ENCODE measurements around the gene TMEM132A. TPM values are rescaled to one million over a fixed set of nuclear protein-coding genes. Genes with fewer than 3 reads are reported as not detected.

The TMEM132A gene
- total and polyA plus RNA-seq, 10 of the 15 experiments (the other 5 are each of a cell fraction or from before 2014, with no cell fraction given) = 0.16 to 25.0 (median 4.3) TPM

GRCh38 chr11:60950024-60950423, 25.8 kb downstream of the TMEM132A start:
- intact Hi-C loops (cut with micrococcal nuclease; ENCODE audit: unreplicated experiment) (loop anchor here (10.0 kb wide), 1 partner anchor 105 kb away; the partner anchor contains the start of gene CCDC86), in situ Hi-C loops (cut with MboI) (no loop called here)
- FAIRE-seq = no peak
- no peak overlapping the region for H2AFZ ChIP-seq (ENCODE audit: control insufficient read depth, low read depth, low read length)
- SMC1A ChIA-PET (ENCODE audit: uncharacterized antibody, unreplicated experiment) = interaction anchor here (0.6 to 7.6 kb wide), 11 partner anchors 10 to 799 kb away, joined by 3 to 76 read pairs (median 3); partner anchors contain the start of gene TMEM109
- peaks cover 29% of the 10 kb centered on the region for H3K4me1 ChIP-seq (ENCODE audit: control insufficient read depth, insufficient read depth, low read length)
- POLR2A ChIA-PET = interaction anchor here (0.7 to 3.3 kb wide), 7 partner anchors 10 to 177 kb away, joined by 3 to 11 read pairs (median 3); partner anchors contain the start of genes PRPF19 and TMEM109
- peak overlapping the region; percentile 97 for H3K27ac ChIP-seq (ENCODE audit: control insufficient read depth, insufficient read depth)
- DNase-seq (ENCODE audit: low read depth, low spot score) = no peak
- peaks cover 4% of the 10 kb centered on the region in 2 experiments; a peak in 3 of 4 replicates for H3K36me3 ChIP-seq (ENCODE audit: control insufficient read depth in 2 of 2, insufficient read depth in 2 of 2, low read length in 1 of 2)
- no TSS peak for BruUV-seq (replicated peaks)
- peak overlapping the region; percentile 90 for H3K9ac ChIP-seq (ENCODE audit: control insufficient read depth, insufficient read depth, low read length)
- H3K4me2 ChIP-seq (ENCODE audit: control insufficient read depth, insufficient read depth) = peak overlapping the region; percentile 98
- CTCF ChIA-PET = interaction anchor here (1.0 to 1.7 kb wide), 10 partner anchors 10 to 237 kb away, joined by 3 to 9 read pairs (median 5); partner anchors contain the start of gene TMEM109
- 14% methylated on average over 6 of the region's 6 CpGs for WGBS (ENCODE audit: insufficient coverage, insufficient replicate concordance, low lambda C conversion rate, missing lambda C conversion rate)
- TF ChIP-seq NR2F1 (conservative IDR thresholded peaks at IDR 0.05) = 0 out of 2 replicates have a peak, but pooled peaks have one; percentile 39
- TF ChIP-seq WRNIP1 (IDR thresholded peaks at IDR 0.05; ENCODE audit: borderline replicate concordance, low read depth, low read length) = no peak
- peaks cover 61% of the 10 kb centered on the region for H3K79me2 ChIP-seq (ENCODE audit: control insufficient read depth, insufficient read depth, low read length)
- ATAC-seq = peak; percentile 2; the same call in 2 of the 3 replicates
- no peaks in the 10 kb centered on the region; the same call in 1 of the 2 replicates for H4K20me1 ChIP-seq (ENCODE audit: control insufficient read depth, insufficient read depth)
- H3K4me3 ChIP-seq = peak overlapping the region; percentile 94
- RAD21 ChIA-PET (ENCODE audit: unreplicated experiment) = interaction anchor here (0.5 to 4.1 kb wide), 10 partner anchors 20 to 237 kb away, joined by 3 to 43 read pairs (median 4); partner anchors contain the start of gene TMEM109
- no peaks in the 10 kb centered on the region for H3K27me3 ChIP-seq (replicated peaks in 1 of 2; ENCODE audit: control insufficient read depth in 2 of 2, insufficient read depth in 2 of 2, low read length in 1 of 2)
- no peaks in the 10 kb centered on the region for H3K9me3 ChIP-seq (replicated peaks; ENCODE audit: control insufficient read depth, insufficient read depth, low read length)

GRCh38 chr11:60950933-60951605, 26.8 kb downstream of the TMEM132A start:
- ChIA-PET RAD21 (ENCODE audit: unreplicated experiment) (interaction anchor here (1.3 to 4.1 kb wide), 4 partner anchors 38 to 110 kb away, joined by 4 to 43 read pairs (median 10); partner anchors contain the start of gene TMEM109), SMC1A (ENCODE audit: uncharacterized antibody, unreplicated experiment) (interaction anchor here (1.0 to 7.6 kb wide), 3 partner anchors 37 to 118 kb away, joined by 3 to 76 read pairs (median 11); partner anchors contain the start of gene TMEM109), CTCF (interaction anchor here (1.0 to 1.6 kb wide), 5 partner anchors 11 to 208 kb away, joined by 3 to 7 read pairs (median 4); no protein-coding TSS in a partner anchor), POLR2A (interaction anchor here (0.5 to 3.3 kb wide), 6 partner anchors 9 to 1838 kb away, joined by 3 to 11 read pairs (median 4); partner anchors contain the start of gene TMEM109)
- H3K9ac ChIP-seq (ENCODE audit: control insufficient read depth, insufficient read depth, low read length) = peak overlapping the region; percentile 90
- in situ Hi-C loops (cut with MboI) (no loop called here), intact Hi-C loops (cut with micrococcal nuclease; ENCODE audit: unreplicated experiment) (loop anchor here (10.0 kb wide), 1 partner anchor 106 kb away; the partner anchor contains the start of gene CCDC86)
- peaks cover 28% of the 10 kb centered on the region for H3K4me1 ChIP-seq (ENCODE audit: control insufficient read depth, insufficient read depth, low read length)
- no peaks in the 10 kb centered on the region; the same call in 1 of the 2 replicates for H4K20me1 ChIP-seq (ENCODE audit: control insufficient read depth, insufficient read depth)
- H3K4me2 ChIP-seq (ENCODE audit: control insufficient read depth, insufficient read depth) = peak overlapping the region; percentile 98
- H3K36me3 ChIP-seq (ENCODE audit: control insufficient read depth in 2 of 2, insufficient read depth in 2 of 2, low read length in 1 of 2) = peaks cover 0 to 4% of the 10 kb centered on the region in 2 experiments; a peak in 3 of 4 replicates
- peak overlapping the region; percentile 97 for H3K27ac ChIP-seq (ENCODE audit: control insufficient read depth, insufficient read depth)
- H3K79me2 ChIP-seq (ENCODE audit: control insufficient read depth, insufficient read depth, low read length) = peaks cover 54% of the 10 kb centered on the region
- H3K9me3 ChIP-seq (replicated peaks; ENCODE audit: control insufficient read depth, insufficient read depth, low read length) = no peaks in the 10 kb centered on the region
- H2AFZ ChIP-seq (ENCODE audit: control insufficient read depth, low read depth, low read length) = peak overlapping the region; percentile 64
- DNase-seq (ENCODE audit: low read depth, low spot score) = no peak
- under 1% methylated on average over 78 of the region's 86 CpGs for WGBS (ENCODE audit: insufficient coverage, insufficient replicate concordance, low lambda C conversion rate, missing lambda C conversion rate)
- peak; percentile 22 for ATAC-seq
- no peak for FAIRE-seq
- H3K27me3 ChIP-seq (replicated peaks in 1 of 2; ENCODE audit: control insufficient read depth in 2 of 2, insufficient read depth in 2 of 2, low read length in 1 of 2) = no peaks in the 10 kb centered on the region
- TSS peak; percentile 70 for BruUV-seq (replicated peaks)
- H3K4me3 ChIP-seq = peak overlapping the region; percentile 94
- TF ChIP-seq HDGF (IDR thresholded peaks at IDR 0.05) (no peak; the same call in 1 of the 2 replicates), ZNF687 (IDR thresholded peaks at IDR 0.05) (peak; percentile 79), PKNOX1 (IDR thresholded peaks at IDR 0.05) (peak; percentile 69), CEBPB (IDR thresholded peaks at IDR 0.05; ENCODE audit: borderline replicate concordance in 1 of 2, low read depth in 2 of 2, low read length in 2 of 2) (no peak), RUNX3 (IDR thresholded peaks at IDR 0.05; ENCODE audit: low read length) (peak; percentile 7; the same call in 1 of the 2 replicates), BACH1 (IDR thresholded peaks at IDR 0.05; ENCODE audit: borderline replicate concordance) (0 out of 2 replicates have a peak, but pooled peaks have one; percentile 65)
